ENCODE results near the gene ADSS2. TPM values are rescaled to one million over a fixed set of nuclear protein-coding genes. Genes with fewer than 3 reads are reported as not detected.

ADSS2 gene
- total RNA-seq, 2 experiments from 2014 or later, result 66.1 to 67.8 TPM

- Mint-ChIP-seq H3K4me3 (peak overlapping the region; percentile 93), H3K4me1 (peaks cover 45% of the 10 kb centered on the region), H3K36me3 (peaks cover 39% of the 10 kb centered on the region), H3K27ac (peak overlapping the region; percentile 96), H3K27me3 (no peaks in the 10 kb centered on the region), H3K9me3 (no peaks in the 10 kb centered on the region)
- peak; percentile 70 for DNase-seq
Measured at GRCh38 chr1:244450597-244451538, 841 bp downstream of the ADSS2 start.

- Mint-ChIP-seq H3K27ac (peak overlapping the region; percentile 96), H3K9me3 (no peaks in the 10 kb centered on the region), H3K4me3 (peak overlapping the region; percentile 93), H3K27me3 (no peaks in the 10 kb centered on the region), H3K36me3 (peaks cover 45% of the 10 kb centered on the region), H3K4me1 (peaks cover 53% of the 10 kb centered on the region)
- DNase-seq, result no peak
Measured at GRCh38 chr1:244449936-244450508, 1.7 kb downstream of the ADSS2 start.

GRCh38 chr1:244448279-244449036, 3.3 kb downstream of the ADSS2 start:
- no peak for DNase-seq
- Mint-ChIP-seq H3K4me3 (peak overlapping the region; percentile 51), H3K27ac (no peak overlapping the region), H3K36me3 (peaks cover 51% of the 10 kb centered on the region), H3K9me3 (no peaks in the 10 kb centered on the region), H3K4me1 (peaks cover 60% of the 10 kb centered on the region), H3K27me3 (no peaks in the 10 kb centered on the region)

- peak overlapping the region; percentile 6 for H3K27ac Mint-ChIP-seq
- H3K36me3 Mint-ChIP-seq, result peaks cover 53% of the 10 kb centered on the region
- no peak for DNase-seq
- H3K9me3 Mint-ChIP-seq, result no peaks in the 10 kb centered on the region
- H3K4me1 Mint-ChIP-seq, result peaks cover 61% of the 10 kb centered on the region
- H3K4me3 Mint-ChIP-seq, result no peak overlapping the region
- H3K27me3 Mint-ChIP-seq, result no peaks in the 10 kb centered on the region
Measured at GRCh38 chr1:244447552-244447951, 4.2 kb downstream of the ADSS2 start.

GRCh38 chr1:244447024-244447423, 4.7 kb downstream of the ADSS2 start:
- peaks cover 50% of the 10 kb centered on the region for H3K36me3 Mint-ChIP-seq
- no peak for DNase-seq
- peak overlapping the region; percentile 6 for H3K27ac Mint-ChIP-seq
- peak overlapping the region; percentile 18 for H3K4me3 Mint-ChIP-seq
- no peaks in the 10 kb centered on the region for H3K27me3 Mint-ChIP-seq
- no peaks in the 10 kb centered on the region for H3K9me3 Mint-ChIP-seq
- H3K4me1 Mint-ChIP-seq, result peaks cover 61% of the 10 kb centered on the region

- Mint-ChIP-seq H3K36me3 (peaks cover 47% of the 10 kb centered on the region), H3K27me3 (no peaks in the 10 kb centered on the region), H3K27ac (peak overlapping the region; percentile 52), H3K4me1 (peaks cover 61% of the 10 kb centered on the region), H3K9me3 (no peaks in the 10 kb centered on the region), H3K4me3 (no peak overlapping the region)
- no peak for DNase-seq
Measured at GRCh38 chr1:244445320-244446181, 6.2 kb downstream of the ADSS2 start.

GRCh38 chr1:244444854-244445253, 6.9 kb downstream of the ADSS2 start:
- Mint-ChIP-seq H3K27me3 (no peaks in the 10 kb centered on the region), H3K9me3 (no peaks in the 10 kb centered on the region), H3K4me1 (peaks cover 55% of the 10 kb centered on the region), H3K27ac (no peak overlapping the region), H3K4me3 (no peak overlapping the region), H3K36me3 (peaks cover 40% of the 10 kb centered on the region)
- DNase-seq, result no peak

- Mint-ChIP-seq H3K36me3 (peaks cover 30% of the 10 kb centered on the region), H3K9me3 (no peaks in the 10 kb centered on the region), H3K4me1 (peaks cover 46% of the 10 kb centered on the region), H3K4me3 (no peak overlapping the region), H3K27ac (no peak overlapping the region), H3K27me3 (no peaks in the 10 kb centered on the region)
- DNase-seq, result no peak
Measured at GRCh38 chr1:244442850-244443249, 8.9 kb downstream of the ADSS2 start.

- Mint-ChIP-seq H3K4me3 (no peak overlapping the region), H3K36me3 (peaks cover 35% of the 10 kb centered on the region), H3K4me1 (peaks cover 42% of the 10 kb centered on the region), H3K27ac (no peak overlapping the region), H3K9me3 (no peaks in the 10 kb centered on the region), H3K27me3 (no peaks in the 10 kb centered on the region)
- DNase-seq, result no peak
Measured at GRCh38 chr1:244439391-244440032, 12.2 kb downstream of the ADSS2 start.

GRCh38 chr1:244437086-244437468, 14.6 kb downstream of the ADSS2 start:
- DNase-seq, result no peak
- Mint-ChIP-seq H3K4me1 (peaks cover 32% of the 10 kb centered on the region), H3K4me3 (no peak overlapping the region), H3K27me3 (no peaks in the 10 kb centered on the region), H3K27ac (peak overlapping the region; percentile 51), H3K9me3 (no peaks in the 10 kb centered on the region), H3K36me3 (peaks cover 35% of the 10 kb centered on the region)

GRCh38 chr1:244436336-244437085, 15.2 kb downstream of the ADSS2 start:
- H3K36me3 Mint-ChIP-seq, result peaks cover 35% of the 10 kb centered on the region
- H3K27ac Mint-ChIP-seq, result peak overlapping the region; percentile 97
- no peaks in the 10 kb centered on the region for H3K9me3 Mint-ChIP-seq
- no peaks in the 10 kb centered on the region for H3K27me3 Mint-ChIP-seq
- H3K4me3 Mint-ChIP-seq, result no peak overlapping the region
- no peak for DNase-seq
- peaks cover 32% of the 10 kb centered on the region for H3K4me1 Mint-ChIP-seq

- H3K36me3 Mint-ChIP-seq, result peaks cover 35% of the 10 kb centered on the region
- H3K4me1 Mint-ChIP-seq, result peaks cover 32% of the 10 kb centered on the region
- no peaks in the 10 kb centered on the region for H3K9me3 Mint-ChIP-seq
- peak overlapping the region; percentile 97 for H3K27ac Mint-ChIP-seq
- DNase-seq, result peak; percentile 42
- no peaks in the 10 kb centered on the region for H3K27me3 Mint-ChIP-seq
- peak overlapping the region; percentile 57 for H3K4me3 Mint-ChIP-seq
Measured at GRCh38 chr1:244435562-244436205, 16.0 kb downstream of the ADSS2 start.

- peaks cover 19% of the 10 kb centered on the region for H3K4me1 Mint-ChIP-seq
- DNase-seq, result no peak
- no peak overlapping the region for H3K4me3 Mint-ChIP-seq
- no peaks in the 10 kb centered on the region for H3K27me3 Mint-ChIP-seq
- H3K36me3 Mint-ChIP-seq, result peaks cover 33% of the 10 kb centered on the region
- no peaks in the 10 kb centered on the region for H3K9me3 Mint-ChIP-seq
- no peak overlapping the region for H3K27ac Mint-ChIP-seq
Measured at GRCh38 chr1:244431166-244431565, 20.5 kb downstream of the ADSS2 start.
